ENCODE data around the gene PSENEN. TPM values are rescaled to one million over a fixed set of nuclear protein-coding genes. Genes with fewer than 3 reads are reported as not detected.
A peak's percentile ranks its signal among the peaks of the same experiment; 100 is the strongest.
"Not testable (repeated sequence)": the region's sequence is repeated elsewhere in the genome, so short reads cannot be mapped to it uniquely, and the experiment has no call there.

PSENEN gene
- total RNA-seq, 1 experiment from 2014 or later: 69.7 TPM

DNA sequence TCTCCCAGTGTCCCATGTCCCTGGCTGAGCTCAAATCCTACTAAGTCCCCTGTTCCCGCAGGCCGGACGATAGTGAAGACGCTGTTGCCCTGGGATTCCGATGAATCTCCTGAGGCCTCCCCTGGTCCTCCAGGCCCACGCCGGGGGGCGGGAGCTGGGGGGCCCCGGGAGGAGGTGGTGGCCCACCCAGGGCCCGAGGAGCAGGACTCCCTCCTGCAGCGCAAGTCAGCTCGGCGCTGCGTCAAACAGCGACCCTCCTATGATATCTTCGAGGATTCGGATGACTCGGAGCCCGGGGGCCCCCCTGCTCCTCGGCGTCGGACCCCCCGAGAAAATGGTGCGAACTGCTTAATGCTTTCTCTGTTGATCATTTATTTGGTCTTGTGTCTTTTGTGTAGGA lies 21.8 kb upstream of the PSENEN start:
- peaks cover 4% of the 10 kb centered on the region for H3K23me2 ChIP-seq (ENCODE audit: insufficient read length, low read depth, low read length, poor library complexity, severe bottlenecking)
- H2BK20ac ChIP-seq (ENCODE audit: low read depth, low read length, poor library complexity, severe bottlenecking): no peak overlapping the region
- no peak overlapping the region for H2BK12ac ChIP-seq (ENCODE audit: insufficient read length, low read depth, low read length)
- H4K91ac ChIP-seq (ENCODE audit: insufficient read length, low read depth, low read length): no peak overlapping the region
- H3K23ac ChIP-seq (ENCODE audit: insufficient read length, low read depth, low read length): no peak overlapping the region
- H3K79me1 ChIP-seq (ENCODE audit: insufficient read depth, low read depth, low read length, poor library complexity, severe bottlenecking): no peaks in the 10 kb centered on the region
- H2BK15ac ChIP-seq (ENCODE audit: low read depth, low read length): no peak overlapping the region
- no peak for DNase-seq
- no peaks in the 10 kb centered on the region; the same call in 1 of the 2 replicates for H3K27me3 Mint-ChIP-seq (ENCODE audit: low read depth)
- no peak overlapping the region for H3K4me3 Mint-ChIP-seq
- no peak overlapping the region for H2AFZ ChIP-seq (ENCODE audit: low read length)
- peaks cover 6% of the 10 kb centered on the region for H4K20me1 ChIP-seq (ENCODE audit: control insufficient read depth, insufficient read depth, insufficient read length)
- no peaks in the 10 kb centered on the region for H3K9me3 ChIP-seq (ENCODE audit: control insufficient read depth, low read depth, low read length)
- H3K79me2 ChIP-seq (ENCODE audit: insufficient read depth, low read length): peaks cover 8% of the 10 kb centered on the region; the same call in 1 of the 2 replicates
- no peak overlapping the region for H3K4me2 ChIP-seq (ENCODE audit: insufficient read depth, insufficient read length, low read length)
- H3K4ac ChIP-seq (ENCODE audit: low read depth, low read length): no peak overlapping the region
- H2BK5ac ChIP-seq (ENCODE audit: insufficient read length, low read length): no peak overlapping the region
- no peak overlapping the region for H2AK5ac ChIP-seq (ENCODE audit: insufficient read length, low read length)
- H3K18ac ChIP-seq (ENCODE audit: insufficient read length, low read depth, low read length): no peak overlapping the region
- H3K14ac ChIP-seq (ENCODE audit: insufficient read depth, low read length): no peak overlapping the region
- no peak overlapping the region for H3K27ac ChIP-seq (ENCODE audit: insufficient read length, low read depth, low read length)
- no CpG with 5 or more reads among the region's 24 CpGs for WGBS (ENCODE audit: extremely low coverage, insufficient read length, low lambda C conversion rate)
- peaks cover 6 to 8% of the 10 kb centered on the region in 2 experiments for H3K4me1 Mint-ChIP-seq
- TF ChIP-seq, protein P1, sequence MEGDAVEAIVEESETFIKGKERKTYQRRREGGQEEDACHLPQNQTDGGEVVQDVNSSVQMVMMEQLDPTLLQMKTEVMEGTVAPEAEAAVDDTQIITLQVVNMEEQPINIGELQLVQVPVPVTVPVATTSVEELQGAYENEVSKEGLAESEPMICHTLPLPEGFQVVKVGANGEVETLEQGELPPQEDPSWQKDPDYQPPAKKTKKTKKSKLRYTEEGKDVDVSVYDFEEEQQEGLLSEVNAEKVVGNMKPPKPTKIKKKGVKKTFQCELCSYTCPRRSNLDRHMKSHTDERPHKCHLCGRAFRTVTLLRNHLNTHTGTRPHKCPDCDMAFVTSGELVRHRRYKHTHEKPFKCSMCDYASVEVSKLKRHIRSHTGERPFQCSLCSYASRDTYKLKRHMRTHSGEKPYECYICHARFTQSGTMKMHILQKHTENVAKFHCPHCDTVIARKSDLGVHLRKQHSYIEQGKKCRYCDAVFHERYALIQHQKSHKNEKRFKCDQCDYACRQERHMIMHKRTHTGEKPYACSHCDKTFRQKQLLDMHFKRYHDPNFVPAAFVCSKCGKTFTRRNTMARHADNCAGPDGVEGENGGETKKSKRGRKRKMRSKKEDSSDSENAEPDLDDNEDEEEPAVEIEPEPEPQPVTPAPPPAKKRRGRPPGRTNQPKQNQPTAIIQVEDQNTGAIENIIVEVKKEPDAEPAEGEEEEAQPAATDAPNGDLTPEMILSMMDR (conservative IDR thresholded peaks at IDR 0.05): no peak
- H4K8ac ChIP-seq (replicated peaks; ENCODE audit: insufficient read length, low read depth, low read length): no peak overlapping the region
- no peak overlapping the region for H3T11ph ChIP-seq (ENCODE audit: low read length)
- peaks cover 49 to 83% (median 82%) of the 10 kb centered on the region in 3 experiments; a peak in 6 of 7 replicates for H3K36me3 Mint-ChIP-seq (ENCODE audit: insufficient read depth in 1 of 3, low read depth in 3 of 3)
- no peak overlapping the region for H4K5ac ChIP-seq (ENCODE audit: insufficient read length, low read depth, low read length)
- no peak overlapping the region for H2BK120ac ChIP-seq (ENCODE audit: low read depth, low read length, poor library complexity, severe bottlenecking)
- H3K4me1 ChIP-seq (ENCODE audit: insufficient read depth, low read length): no peaks in the 10 kb centered on the region
- H3K56ac ChIP-seq (ENCODE audit: insufficient read length, low read depth, low read length): no peak overlapping the region
- H3K27me3 ChIP-seq (ENCODE audit: insufficient read depth, low read length): no peaks in the 10 kb centered on the region
- no peak overlapping the region for H3K27ac Mint-ChIP-seq
- H3K9ac ChIP-seq (ENCODE audit: extremely low read depth, insufficient read length, low read length): no peak overlapping the region
- H3K9me3 Mint-ChIP-seq: no peaks in the 10 kb centered on the region

DNA sequence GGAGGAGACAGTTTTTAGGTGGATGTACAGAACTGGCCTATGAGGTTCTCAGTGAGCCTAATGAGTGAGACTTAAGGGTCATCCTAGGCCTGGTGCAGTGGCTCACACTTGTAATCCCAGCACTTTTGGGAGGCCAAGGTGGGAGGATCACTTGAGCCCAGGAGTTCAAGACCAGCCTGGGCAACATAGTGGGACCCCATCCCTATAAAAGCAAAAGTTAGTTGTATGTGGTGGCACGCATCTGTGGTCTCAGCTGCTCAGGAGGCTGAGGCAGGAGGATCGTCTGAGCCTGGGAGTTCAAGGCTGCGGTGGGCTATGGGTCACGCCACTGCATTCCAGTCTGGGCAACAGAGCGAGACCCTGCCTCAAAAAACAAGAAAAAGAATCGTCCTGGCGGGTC lies 21.3 kb upstream of the PSENEN start:
- H3K4me1 Mint-ChIP-seq; H2BK5ac ChIP-seq (ENCODE audit: insufficient read length, low read length); H3K23ac ChIP-seq (ENCODE audit: insufficient read length, low read depth, low read length); H3K18ac ChIP-seq (ENCODE audit: insufficient read length, low read depth, low read length); H2BK120ac ChIP-seq (ENCODE audit: low read depth, low read length, poor library complexity, severe bottlenecking); H3K79me1 ChIP-seq (ENCODE audit: insufficient read depth, low read depth, low read length, poor library complexity, severe bottlenecking); H4K91ac ChIP-seq (ENCODE audit: insufficient read length, low read depth, low read length); H4K8ac ChIP-seq (replicated peaks; ENCODE audit: insufficient read length, low read depth, low read length); H2BK12ac ChIP-seq (ENCODE audit: insufficient read length, low read depth, low read length); H2BK20ac ChIP-seq (ENCODE audit: low read depth, low read length, poor library complexity, severe bottlenecking); H3K23me2 ChIP-seq (ENCODE audit: insufficient read length, low read depth, low read length, poor library complexity, severe bottlenecking); DNase-seq; H3K4me1 ChIP-seq (ENCODE audit: insufficient read depth, low read length); H3K4me3 Mint-ChIP-seq; H3K14ac ChIP-seq (ENCODE audit: insufficient read depth, low read length); H3K9ac ChIP-seq (ENCODE audit: extremely low read depth, insufficient read length, low read length); H3K4ac ChIP-seq (ENCODE audit: low read depth, low read length); H2BK15ac ChIP-seq (ENCODE audit: low read depth, low read length); H4K5ac ChIP-seq (ENCODE audit: insufficient read length, low read depth, low read length); H2AK5ac ChIP-seq (ENCODE audit: insufficient read length, low read length); H3K27ac ChIP-seq (ENCODE audit: insufficient read length, low read depth, low read length); H3T11ph ChIP-seq (ENCODE audit: low read length); H2AFZ ChIP-seq (ENCODE audit: low read length); H3K27me3 Mint-ChIP-seq (ENCODE audit: low read depth); H3K4me2 ChIP-seq (ENCODE audit: insufficient read depth, insufficient read length, low read length); H3K27me3 ChIP-seq (ENCODE audit: insufficient read depth, low read length); H3K9me3 ChIP-seq (ENCODE audit: control insufficient read depth, low read depth, low read length); H3K79me2 ChIP-seq (ENCODE audit: insufficient read depth, low read length); H3K9me3 Mint-ChIP-seq; H4K20me1 ChIP-seq (ENCODE audit: control insufficient read depth, insufficient read depth, insufficient read length); H3K56ac ChIP-seq (ENCODE audit: insufficient read length, low read depth, low read length): not testable (repeated sequence)
- WGBS (ENCODE audit: extremely low coverage, insufficient read length, low lambda C conversion rate): no CpG with 5 or more reads among the region's 7 CpGs
- peaks cover 53 to 88% (median 85%) of the 10 kb centered on the region in 3 experiments; a peak in 6 of 7 replicates for H3K36me3 Mint-ChIP-seq (ENCODE audit: insufficient read depth in 1 of 3, low read depth in 3 of 3)
- H3K27ac Mint-ChIP-seq: peak overlapping the region in 1 of 3 experiments; percentile 35; a peak in 1 of 7 replicates
